ENCODE measurements around the gene IRF2.
"Not testable (repeated sequence)": the region's sequence is repeated elsewhere in the genome, so short reads cannot be mapped to it uniquely, and the experiment has no call there.

IRF2 gene

DNA sequence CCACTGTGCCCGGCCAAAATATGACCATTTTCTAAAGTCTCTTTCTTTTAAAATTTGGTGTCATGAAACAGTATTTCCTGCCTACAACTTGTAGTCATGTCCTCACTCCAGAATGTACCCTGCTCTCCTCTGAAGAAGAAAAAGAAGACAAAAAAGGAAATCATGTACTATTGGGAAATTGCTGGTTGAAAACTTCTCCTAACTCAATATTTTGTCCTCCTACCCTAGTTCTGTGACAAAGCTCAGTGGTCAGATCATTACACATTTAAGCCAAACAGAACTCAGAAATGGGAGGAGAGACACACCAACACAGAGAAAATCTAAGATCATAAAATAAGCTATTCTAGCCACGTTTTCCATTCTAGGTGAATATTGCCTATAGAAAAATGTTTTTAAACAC is 127.7 kb downstream of the IRF2 start:
- no peak for DNase-seq (ENCODE audit: low read depth, low spot score)

DNA sequence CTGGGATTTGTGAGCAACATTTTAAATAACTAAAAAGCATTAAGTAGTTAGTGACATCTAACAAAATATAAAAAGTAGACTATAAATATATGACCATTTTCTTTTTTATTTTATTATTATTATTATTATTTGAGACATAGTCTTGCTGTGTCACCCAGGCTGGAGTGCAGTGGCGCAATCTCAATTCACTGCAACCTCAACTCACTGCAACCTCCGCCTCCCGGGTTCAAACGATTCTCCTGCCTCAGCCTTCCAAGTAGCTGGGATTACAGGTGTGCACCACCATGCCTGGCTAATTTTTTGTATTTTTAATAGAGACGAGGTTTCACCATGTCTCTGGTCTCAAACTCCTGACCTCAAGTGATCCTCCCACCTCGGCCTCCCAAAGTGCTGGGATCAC is 128.1 kb downstream of the IRF2 start:
- DNase-seq (ENCODE audit: low read depth, low spot score): not testable (repeated sequence)

DNA sequence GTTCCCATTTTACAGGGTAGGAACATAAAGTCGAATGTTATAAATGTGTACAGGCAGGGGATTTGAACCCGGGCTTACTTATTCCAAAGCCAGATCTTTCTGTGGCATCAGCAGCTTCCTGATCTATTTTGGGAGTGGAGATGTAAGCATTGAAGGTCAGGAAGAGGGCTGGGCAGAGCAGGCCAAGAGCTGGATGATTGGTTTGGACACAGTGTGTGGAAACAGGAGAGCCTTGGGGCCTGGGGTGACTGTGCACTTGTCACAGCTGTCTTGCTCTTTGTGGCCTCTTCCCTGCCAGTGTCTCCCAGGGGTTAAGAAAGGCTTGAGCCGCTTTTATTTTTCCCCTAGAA is 128.8 kb downstream of the IRF2 start:
- no peak for DNase-seq (ENCODE audit: low read depth, low spot score)

DNA sequence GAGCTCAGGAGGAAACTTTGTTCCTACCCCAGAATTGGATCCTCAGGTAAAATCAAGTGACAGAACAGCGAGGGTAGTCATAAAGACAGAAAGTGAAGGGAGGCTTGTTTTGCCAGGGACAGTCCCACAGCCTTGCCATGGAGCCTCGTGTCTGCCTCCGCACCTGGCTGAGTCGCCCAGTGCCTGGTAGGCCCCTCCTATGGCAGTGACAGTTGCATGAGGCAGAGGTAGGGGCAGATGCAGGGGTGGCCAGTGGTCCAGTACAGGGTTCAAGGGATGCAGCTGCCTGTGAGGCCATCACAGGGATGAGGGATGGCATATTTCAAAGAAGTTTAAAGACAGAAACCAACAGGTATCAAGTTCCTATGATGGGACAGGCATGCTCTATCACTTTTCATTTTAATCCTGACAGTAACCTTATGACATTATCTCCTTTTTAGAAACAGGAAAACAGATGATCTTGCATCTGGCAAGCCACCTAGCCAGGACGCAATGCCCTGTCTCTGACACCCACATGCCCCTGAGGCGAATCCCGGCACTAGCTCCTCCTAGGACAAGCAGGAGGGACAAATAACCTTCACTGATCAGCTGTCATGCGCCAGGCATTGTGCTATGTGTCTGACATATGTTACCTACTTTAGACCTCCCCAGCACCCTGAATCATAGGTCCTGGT is 129.3 kb downstream of the IRF2 start:
- no peak for DNase-seq (ENCODE audit: low read depth, low spot score)

DNA sequence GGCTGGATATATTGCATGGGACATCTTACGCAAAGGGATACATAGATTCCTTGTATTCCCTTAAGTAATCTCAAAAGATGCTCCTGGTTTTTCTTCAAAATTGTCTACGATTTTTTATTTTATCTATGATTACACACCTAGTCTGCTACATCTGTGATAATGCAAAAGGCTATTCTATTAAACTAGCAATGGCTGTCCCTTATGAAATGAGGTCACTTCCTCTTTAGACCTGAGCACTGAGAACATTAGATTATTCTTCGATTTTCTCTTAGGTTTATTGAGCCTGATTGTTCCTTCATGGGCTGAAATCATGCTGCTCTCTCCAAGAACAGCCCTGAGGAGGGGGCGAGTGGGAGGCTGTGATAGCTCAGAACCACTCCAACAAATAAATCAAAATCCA is 129.9 kb downstream of the IRF2 start:
- no peak for DNase-seq (ENCODE audit: low read depth, low spot score)

DNA sequence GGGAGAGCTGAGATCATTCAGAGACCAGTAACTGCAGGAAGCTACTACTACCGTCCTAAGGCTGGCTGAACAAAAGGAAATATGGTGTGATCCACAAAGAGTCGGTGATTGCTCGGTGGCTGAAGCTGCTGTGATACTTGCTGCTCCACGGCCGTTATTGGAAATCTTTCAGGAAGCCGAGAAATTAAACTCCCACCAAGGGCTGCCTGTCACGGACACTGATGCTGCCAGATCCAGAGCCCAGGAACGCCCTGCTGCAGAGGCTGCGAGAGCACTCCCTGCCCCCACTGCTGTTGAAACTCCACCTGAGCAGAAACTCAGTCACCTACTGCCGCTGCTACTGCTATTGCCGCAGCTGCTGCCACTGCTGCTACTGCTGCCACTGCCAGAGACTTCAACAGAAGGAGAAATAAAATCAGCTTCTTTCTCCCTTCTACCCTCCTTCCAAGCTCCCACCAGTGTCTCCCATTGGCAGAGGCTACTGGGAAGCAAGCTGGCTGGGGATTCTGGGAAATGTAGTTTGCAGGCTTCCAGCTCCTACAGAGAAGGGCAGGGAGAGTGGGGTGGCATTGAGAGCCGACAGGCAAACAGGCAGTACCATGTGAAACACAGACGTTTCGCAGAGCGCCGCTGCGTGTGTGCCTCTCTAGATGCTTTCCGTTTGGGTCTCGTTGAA is 130.7 kb downstream of the IRF2 start:
- no peak for DNase-seq (ENCODE audit: low read depth, low spot score)

DNA sequence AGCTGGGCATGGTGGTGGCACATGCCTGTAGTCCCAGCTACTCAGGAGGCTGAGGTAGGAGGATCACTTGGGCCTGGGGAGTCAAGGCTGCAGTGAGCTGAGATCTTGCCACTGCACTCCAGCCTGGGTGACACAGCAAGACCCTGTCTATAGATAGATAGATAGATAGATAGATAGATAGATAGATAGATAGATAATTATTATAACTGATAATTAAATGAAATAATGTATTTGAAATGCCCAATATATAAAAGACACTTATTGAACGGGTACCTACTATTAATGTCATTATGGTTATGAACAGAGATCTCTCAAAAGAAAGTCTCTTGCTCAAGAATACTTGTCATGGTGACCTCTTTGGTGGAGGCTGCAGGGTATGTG is 131.5 kb downstream of the IRF2 start:
- not testable (repeated sequence) for DNase-seq (ENCODE audit: low read depth, low spot score)

DNA sequence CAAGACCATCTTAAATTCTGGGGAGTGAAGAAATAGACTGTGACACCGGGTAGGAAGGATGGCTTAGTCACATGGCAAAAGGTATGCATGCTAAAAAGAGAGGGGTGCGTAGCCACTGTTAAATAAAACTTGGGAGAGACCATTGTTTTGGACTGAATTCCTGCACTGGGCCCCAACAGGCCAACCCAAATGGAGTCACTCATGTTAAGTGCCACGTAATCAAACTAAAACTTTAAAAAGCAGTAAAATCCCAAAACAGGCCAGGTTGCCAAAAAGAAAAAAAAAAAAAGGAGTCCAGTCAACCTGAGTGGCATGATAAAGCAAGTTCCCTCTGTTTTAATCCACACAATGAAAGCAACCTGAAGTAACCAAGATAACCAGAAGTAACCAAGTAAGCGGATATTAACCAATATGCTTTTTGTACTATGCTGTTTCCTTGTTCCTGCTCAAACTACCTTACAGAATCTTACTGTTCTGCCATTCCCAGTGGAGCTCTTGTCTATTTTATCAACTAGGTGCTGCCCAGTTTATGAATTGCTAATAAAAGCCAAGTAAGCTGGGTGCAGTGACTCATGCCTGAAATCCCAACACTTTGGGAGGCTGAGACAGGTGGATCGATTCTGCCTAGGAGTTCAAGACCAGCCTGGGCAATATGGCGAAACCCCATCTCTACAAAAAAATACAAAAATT is 132.0 kb downstream of the IRF2 start:
- DNase-seq (ENCODE audit: low read depth, low spot score): no peak

DNA sequence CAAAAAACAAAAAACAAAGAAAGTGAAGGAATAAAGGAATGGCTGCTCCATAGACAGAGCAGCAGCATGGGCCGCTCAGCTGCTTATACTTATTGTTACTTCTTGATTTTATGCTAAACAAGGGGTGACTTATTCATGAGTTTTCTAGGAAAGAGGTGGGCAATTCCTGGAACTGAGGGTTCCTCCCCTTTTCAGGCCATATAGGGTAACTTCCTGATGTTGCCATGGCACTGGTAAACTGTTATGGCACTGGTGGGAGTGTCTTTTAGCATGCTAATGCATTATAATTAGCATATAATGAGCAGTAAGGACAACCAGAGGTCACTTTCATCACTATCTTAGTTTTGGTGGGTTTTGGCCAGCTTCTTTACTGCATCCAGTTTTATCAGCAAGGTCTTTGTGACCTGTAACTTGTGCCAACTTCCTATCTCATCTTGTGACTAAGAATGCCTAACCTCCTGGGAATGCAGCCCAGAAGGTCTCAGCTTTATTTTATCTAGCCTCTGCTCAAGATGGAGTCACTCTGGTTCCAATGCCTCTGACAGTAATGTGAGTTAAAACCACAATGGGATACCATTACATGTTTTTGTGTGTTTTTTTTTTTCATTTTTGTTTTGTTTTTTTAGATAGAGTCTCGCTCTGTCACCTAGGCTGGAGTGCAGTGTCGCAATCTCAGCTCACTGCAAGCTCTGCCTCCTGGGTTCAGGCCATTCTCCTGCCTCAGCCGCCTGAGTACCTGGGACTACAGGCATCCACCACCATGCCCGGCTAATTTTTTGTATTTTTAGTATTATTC is 134.8 kb downstream of the IRF2 start:
- not testable (repeated sequence) for DNase-seq (ENCODE audit: low read depth, low spot score)

DNA sequence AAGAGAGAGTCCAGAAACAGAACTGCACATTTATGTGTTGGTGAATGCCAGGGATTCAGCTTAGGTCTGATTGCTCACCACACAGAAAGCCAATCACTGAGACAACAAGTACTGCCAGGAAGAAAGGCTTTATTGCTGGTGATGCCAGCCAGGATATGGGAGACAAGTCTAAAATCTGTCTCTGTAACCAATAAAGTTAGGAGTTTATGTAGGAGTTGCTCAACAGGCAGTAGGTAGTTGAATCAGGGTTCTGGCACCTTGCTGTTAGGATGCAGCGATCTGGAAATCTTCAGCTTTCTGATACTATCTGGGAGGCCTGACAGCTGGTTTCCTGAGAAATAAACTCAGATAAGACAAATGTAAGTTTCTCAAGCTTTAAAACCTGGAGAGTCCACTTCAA is 136.4 kb downstream of the IRF2 start:
- no peak for DNase-seq (ENCODE audit: low read depth, low spot score)

Data from smooth muscle cell of the brain vasculature (primary cell).